HG03432 (cell line): Measurements from ENCODE around the gene FAM136A.
"Not testable (repeated sequence)": the region's sequence is repeated elsewhere in the genome, so short reads cannot be mapped to it uniquely, and the experiment has no call there.

ENCODE experiments used
- ATAC-seq: cut with Tn5 transposase; IDR thresholded peaks from one replicate; pipeline ENCODE4 v1.9.1; 2021; ENCODE audit warnings: mild to moderate bottlenecking, moderate library complexity; ENCODE audit not compliant: unreplicated experiment

FAM136A gene

GRCh38 chr2:70301344-70302194 lies at the start of gene FAM136A:
Gene FAM136A, minus strand, starts transcription at chr2:70302067. Its CDS starts 56 bp downstream, at chr2:70302011.
- ATAC-seq: peak; percentile 89

DNA sequence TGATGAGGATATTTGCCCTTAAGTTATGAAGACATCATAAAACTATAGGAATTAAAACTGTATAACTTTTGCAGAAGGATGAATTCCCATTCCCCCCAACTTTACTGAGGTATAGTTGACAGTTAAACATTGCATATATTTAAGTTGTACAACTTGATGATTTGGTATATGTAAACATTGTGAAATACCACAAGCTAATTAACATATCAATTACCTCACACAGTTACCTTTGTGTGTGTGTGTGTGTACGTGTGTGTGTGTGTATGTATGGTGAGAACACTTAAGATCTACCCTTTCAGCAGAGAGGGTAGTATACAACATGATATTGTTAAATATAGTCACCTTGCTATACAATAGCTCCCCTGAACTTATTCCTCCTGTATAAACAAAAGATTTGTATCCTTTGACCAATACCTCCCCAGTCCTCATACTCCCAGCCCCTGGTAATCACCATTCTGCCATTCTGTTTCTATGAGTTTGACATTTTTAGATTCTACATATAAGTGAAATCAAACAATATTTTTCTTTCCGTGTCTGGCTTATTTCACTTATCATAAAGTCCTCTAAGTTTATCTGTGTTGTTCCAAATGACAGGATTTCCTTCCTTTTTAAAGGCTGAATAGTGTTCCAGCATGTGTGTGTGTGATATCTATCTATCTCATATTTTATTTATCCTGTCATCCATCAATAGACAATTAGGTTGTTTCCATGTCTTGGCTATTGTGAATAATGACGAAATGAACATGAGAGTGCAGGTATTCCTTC lies 48.2 kb upstream of the FAM136A start:
- ATAC-seq: no peak

DNA sequence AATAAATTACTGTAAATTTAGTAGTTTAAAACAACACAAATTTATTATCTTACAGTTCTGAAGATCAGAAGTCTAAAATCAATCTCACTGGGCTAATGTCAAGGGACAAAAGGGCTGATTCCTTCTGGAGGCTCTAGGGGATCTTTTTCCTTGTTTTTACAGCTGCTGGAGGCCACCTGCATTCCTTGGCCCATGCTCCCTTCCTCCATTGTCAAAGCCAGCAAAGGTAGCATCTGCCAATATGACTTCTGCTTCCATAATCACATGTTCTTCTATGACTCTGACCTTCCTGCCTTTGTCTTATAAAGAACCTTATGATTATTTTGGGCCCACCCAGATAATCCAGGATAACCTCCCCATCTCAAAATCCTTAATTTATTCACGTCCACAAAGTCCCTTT lies 46.0 kb upstream of the FAM136A start:
- ATAC-seq: no peak

- no peak for ATAC-seq
Measured at GRCh38 chr2:70344195-70344594, 42.3 kb upstream of the FAM136A start.

DNA sequence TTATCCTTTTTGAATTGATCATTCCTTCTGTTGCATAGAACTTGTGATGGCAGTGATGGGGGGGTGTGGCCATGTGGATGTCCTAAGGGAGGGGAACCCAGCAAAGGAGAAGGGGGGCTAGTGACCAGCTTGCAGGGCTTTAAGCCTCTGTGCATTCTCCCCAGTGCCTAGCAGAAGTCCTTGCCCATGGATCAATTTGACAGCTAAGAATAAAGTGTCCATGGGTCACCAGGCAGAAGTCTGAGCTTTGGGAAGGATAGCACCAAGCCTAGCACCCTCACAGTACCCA lies 39.6 kb upstream of the FAM136A start:
- no peak for ATAC-seq

DNA sequence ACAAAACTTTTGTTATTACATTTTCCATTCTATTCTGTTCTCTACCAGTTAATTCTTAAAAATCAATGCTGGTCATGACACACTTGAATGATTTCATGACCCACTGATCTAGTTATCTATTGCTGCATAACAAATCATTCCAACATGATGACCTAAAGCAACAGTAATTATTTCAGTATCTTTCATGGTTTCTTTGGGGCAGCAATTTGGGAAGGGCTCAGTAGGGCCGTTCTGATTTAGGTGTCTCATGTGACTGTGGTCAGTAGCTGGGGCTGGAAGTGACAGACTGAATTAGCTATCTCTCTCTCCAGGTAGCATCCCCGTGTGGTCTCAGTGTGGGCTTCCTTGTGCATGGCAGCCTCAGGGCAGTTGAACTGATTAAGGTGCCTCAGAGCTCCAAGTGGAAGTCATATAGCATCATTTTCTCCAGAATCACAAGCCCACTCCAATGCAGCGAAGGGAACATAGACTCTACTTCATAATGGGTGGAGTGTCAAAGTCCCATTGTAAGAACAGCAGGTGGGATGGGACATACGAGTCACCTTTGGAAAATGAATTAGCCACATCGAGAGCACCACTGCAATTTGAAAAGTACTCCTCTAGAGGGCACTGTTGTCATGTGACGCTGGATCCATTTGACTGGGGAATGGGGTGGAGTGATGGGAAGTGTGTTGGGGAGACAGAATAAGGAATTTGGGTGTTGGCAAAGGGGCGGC lies 39.1 kb upstream of the FAM136A start:
- ATAC-seq: peak; percentile 53

DNA sequence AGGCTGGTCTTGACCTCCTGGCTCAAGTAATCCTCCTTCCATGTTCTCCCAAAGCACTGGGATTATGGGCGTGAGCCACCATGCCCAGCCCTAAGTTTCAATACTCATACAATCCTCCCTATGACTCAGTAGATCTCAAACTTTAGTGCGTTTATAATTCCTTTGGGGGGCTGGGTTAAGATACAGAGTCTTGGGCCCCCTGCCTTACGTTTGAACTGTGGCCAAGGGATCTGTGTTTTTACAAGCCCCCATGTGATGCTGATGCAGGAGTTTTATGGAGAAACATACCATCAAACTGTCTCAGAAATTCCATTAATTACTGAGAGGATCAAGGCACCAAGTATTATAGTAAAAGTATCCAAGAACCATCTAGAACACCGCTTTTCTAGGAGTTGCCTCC lies 38.2 kb upstream of the FAM136A start:
- no peak for ATAC-seq

DNA sequence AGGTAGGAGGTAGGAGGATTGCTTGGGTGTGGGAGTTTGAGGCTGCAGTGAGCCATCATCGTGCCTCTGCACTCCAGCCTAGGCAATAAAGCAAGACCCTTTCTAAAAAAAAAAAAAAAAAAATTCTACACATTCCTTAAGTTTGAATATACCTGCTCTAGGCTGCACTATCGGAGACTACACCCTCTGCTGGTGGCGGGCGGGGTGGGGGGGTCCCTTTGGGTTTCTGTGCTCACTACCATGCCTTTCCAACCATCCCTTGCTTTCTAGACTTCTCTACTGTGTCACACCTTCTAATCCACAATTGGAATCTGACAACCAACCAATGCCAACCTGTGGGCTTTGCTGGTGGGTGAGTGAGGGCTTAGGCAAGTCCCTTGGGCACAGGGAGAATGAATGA lies 34.7 kb upstream of the FAM136A start:
- ATAC-seq: no peak

- no peak for ATAC-seq
Measured at GRCh38 chr2:70331012-70331411, 29.1 kb upstream of the FAM136A start.

GRCh38 chr2:70330476-70330875 lies 28.6 kb upstream of the FAM136A start:
- no peak for ATAC-seq

DNA sequence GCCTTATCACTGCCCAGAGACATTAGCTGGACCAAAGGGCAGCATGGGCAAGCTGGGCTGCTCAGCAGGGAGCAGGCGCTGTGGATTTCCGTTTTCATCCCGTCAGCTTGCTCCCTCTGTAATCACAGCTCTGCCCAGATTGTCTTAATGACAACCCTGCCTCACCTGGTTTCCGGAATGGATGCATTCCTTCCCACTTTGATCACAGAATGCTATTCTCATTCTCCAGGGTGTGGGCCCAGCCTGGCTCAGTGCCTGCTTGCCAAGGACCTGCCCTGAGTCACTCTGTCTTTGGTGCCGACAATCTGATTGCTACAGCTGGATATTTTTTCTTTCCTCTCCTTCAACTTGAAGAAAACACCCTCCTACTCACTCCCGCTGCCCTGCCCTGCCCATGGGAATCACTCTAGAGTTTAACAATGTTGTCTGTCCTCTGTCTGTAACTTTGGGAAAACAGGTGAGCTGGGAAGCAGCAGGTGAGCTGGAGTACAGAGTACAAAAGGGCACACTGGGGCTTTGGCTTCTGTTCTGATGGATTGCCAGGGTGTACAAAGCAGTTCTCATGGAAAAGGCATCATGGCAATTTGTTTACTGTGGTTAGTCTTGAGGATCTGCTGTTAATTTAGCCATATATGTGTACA lies 27.2 kb upstream of the FAM136A start:
- ATAC-seq: no peak

DNA sequence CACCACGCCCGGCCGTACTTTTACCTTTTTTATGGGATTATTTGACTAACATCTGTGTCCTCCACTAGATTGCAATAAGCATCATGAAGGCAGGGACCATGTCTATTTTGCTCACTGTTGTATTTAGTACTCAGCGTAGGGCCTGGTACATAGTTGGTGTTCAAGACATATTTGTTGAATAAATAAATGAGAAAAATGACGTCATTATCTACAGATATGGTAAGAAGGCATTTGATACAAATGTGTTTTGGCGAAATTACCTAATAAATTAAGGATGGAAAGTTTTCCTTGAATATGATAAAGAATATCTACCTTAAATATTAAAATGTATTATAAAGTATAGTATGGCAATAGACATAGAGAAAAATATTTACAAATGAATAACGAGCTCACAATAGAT lies 24.0 kb upstream of the FAM136A start:
- ATAC-seq: no peak

- ATAC-seq: no peak
Measured at GRCh38 chr2:70322518-70322917, 20.7 kb upstream of the FAM136A start.

GRCh38 chr2:70321370-70321769 lies 19.5 kb upstream of the FAM136A start:
- ATAC-seq: no peak

- no peak for ATAC-seq
Measured at GRCh38 chr2:70314640-70315039, 12.8 kb upstream of the FAM136A start.

DNA sequence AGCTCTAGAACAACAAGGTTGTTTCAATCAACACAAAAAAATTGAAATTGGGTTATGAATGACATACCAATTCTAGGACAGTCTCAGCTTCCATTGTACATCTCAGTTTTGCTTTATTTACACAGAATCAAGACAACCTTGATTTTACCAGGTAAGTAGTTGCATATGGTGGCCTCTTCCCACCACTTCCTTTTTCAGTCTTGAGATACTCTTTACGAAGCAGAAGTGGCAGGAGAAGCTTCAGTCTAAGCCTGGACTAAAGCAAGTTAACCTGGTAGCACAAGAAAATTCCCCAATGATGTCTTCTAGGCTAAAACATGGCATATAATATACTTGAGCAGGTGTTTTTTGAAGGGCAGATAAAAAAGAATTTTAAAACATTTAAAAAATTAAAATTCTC lies 10.7 kb upstream of the FAM136A start:
- ATAC-seq: no peak

GRCh38 chr2:70310899-70311298 lies 9.0 kb upstream of the FAM136A start:
- no peak for ATAC-seq

GRCh38 chr2:70305531-70305930 lies 3.7 kb upstream of the FAM136A start:
- ATAC-seq: no peak

DNA sequence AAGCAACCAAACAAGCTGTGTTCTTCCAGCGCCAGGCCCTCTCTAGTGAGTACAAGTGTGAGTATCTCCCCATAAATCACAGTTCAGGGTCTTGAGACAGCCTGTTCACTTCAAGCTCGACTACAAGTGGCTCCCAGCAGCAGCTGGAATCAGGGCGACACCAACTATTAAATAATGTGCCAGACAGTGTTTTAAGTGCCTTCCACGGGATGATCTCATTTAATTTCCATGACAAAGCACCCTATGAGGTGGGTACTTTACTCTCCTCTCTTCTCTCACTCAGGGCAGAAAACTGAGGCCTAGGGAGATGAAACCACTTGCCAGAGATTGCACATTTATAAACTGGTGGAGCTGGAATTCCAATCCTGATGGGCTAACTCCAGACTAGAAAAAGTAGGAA lies 2.6 kb upstream of the FAM136A start:
- ATAC-seq: no peak

GRCh38 chr2:70303186-70303585 lies 1.3 kb upstream of the FAM136A start:
- ATAC-seq: no peak

DNA sequence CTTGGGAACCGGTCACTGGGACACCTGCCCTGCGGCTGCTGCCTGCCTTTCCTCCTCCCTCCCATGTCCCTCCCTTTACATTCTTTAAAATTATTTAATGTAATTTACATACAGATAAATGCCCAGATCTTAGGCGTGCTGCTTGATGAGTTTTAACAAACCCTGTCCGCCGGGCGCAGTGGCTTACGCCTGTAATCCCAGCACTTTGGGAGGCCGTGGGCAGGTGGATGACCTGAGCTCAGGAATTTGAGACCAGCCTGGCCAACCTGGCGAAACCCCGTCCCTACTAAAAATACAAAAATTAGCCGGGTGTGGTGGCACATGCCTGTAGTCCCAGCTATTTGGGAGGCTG lies 304 bp upstream of the FAM136A start:
- ATAC-seq: not testable (repeated sequence)
